ENCODE measurements around the gene PLXNA2. TPM values are rescaled to one million over a fixed set of nuclear protein-coding genes. Genes with fewer than 3 reads are reported as not detected.

Gene PLXNA2
- total RNA-seq, 2 experiments from 2014 or later = 0.23 TPM; not detected in 1

- no peaks in the 10 kb centered on the region for H3K36me3 ChIP-seq (ENCODE audit: insufficient read depth, low read length)
- no peak overlapping the region for H3K4me3 ChIP-seq (ENCODE audit: low read depth, low read length, poor library complexity, severe bottlenecking)
- TF ChIP-seq CTCF (conservative IDR thresholded peaks at IDR 0.05; ENCODE audit: low read length) (no peak), EZH2phosphoT487 (IDR thresholded peaks at IDR 0.05; ENCODE audit: borderline replicate concordance, low read depth, low read length) (no peak)
- H4K20me1 ChIP-seq (ENCODE audit: insufficient read depth, low read length) = no peaks in the 10 kb centered on the region
- BruUV-seq (replicated peaks) = no TSS peak
- no peak for DNase-seq (ENCODE audit: low spot score)
- no peaks in the 10 kb centered on the region for H3K9me2 ChIP-seq (ENCODE audit: insufficient read depth, low read length)
- POLR2A ChIA-PET = interaction anchor here (0.7 kb wide), 1 partner anchor 22 kb away, joined by 3 read pairs; no protein-coding TSS in a partner anchor
- no peak overlapping the region for H3K4me2 ChIP-seq (ENCODE audit: low read length)
- intact Hi-C loops (cut with micrococcal nuclease; ENCODE audit: unreplicated experiment) = no loop called here
- CTCF ChIA-PET (ENCODE audit: unreplicated experiment) = no interaction called here
- H3K79me2 ChIP-seq (ENCODE audit: insufficient read depth, low read depth, low read length) = no peaks in the 10 kb centered on the region
- peaks cover 4% of the 10 kb centered on the region for H3K4me1 ChIP-seq (ENCODE audit: insufficient read depth, low read length, poor library complexity, severe bottlenecking)
- no peak overlapping the region for H2AFZ ChIP-seq (ENCODE audit: low read length)
- no peak overlapping the region for H3K27ac ChIP-seq (ENCODE audit: low read depth, low read length, poor library complexity, severe bottlenecking)
- H3K9me3 ChIP-seq (ENCODE audit: low read length) = no peaks in the 10 kb centered on the region
Observed at GRCh38 chr1:208231881-208232661, 12.1 kb downstream of the PLXNA2 start.

- Histone ChIP-seq H3K4me3 (ENCODE audit: low read depth, low read length, poor library complexity, severe bottlenecking) (no peak overlapping the region), H3K36me3 (ENCODE audit: insufficient read depth, low read length) (no peaks in the 10 kb centered on the region), H3K9me3 (ENCODE audit: low read length) (no peaks in the 10 kb centered on the region), H3K79me2 (ENCODE audit: insufficient read depth, low read depth, low read length) (no peaks in the 10 kb centered on the region), H3K4me2 (ENCODE audit: low read length) (no peak overlapping the region), H3K27ac (ENCODE audit: low read depth, low read length, poor library complexity, severe bottlenecking) (no peak overlapping the region), H2AFZ (ENCODE audit: low read length) (no peak overlapping the region), H4K20me1 (ENCODE audit: insufficient read depth, low read length) (no peaks in the 10 kb centered on the region), H3K4me1 (ENCODE audit: insufficient read depth, low read length, poor library complexity, severe bottlenecking) (peaks cover under 1% of the 10 kb centered on the region), H3K9me2 (ENCODE audit: insufficient read depth, low read length) (no peaks in the 10 kb centered on the region)
- no peak for DNase-seq (ENCODE audit: low spot score)
- intact Hi-C loops (cut with micrococcal nuclease; ENCODE audit: unreplicated experiment) = no loop called here
- ChIA-PET CTCF (ENCODE audit: unreplicated experiment) (no interaction called here), POLR2A (interaction anchor here (0.7 kb wide), 1 partner anchor 11 kb away, joined by 3 read pairs; no protein-coding TSS in a partner anchor)
- no TSS peak for BruUV-seq (replicated peaks)
- TF ChIP-seq EZH2phosphoT487 (IDR thresholded peaks at IDR 0.05; ENCODE audit: borderline replicate concordance, low read depth, low read length) = no peak
- TF ChIP-seq CTCF (conservative IDR thresholded peaks at IDR 0.05; ENCODE audit: low read length) = no peak
Observed at GRCh38 chr1:208230668-208231529, 13.3 kb downstream of the PLXNA2 start.

Data from OCI-LY7 (cell line).